ENCODE results near the gene CTPS1.

CTPS1 gene, protein sequence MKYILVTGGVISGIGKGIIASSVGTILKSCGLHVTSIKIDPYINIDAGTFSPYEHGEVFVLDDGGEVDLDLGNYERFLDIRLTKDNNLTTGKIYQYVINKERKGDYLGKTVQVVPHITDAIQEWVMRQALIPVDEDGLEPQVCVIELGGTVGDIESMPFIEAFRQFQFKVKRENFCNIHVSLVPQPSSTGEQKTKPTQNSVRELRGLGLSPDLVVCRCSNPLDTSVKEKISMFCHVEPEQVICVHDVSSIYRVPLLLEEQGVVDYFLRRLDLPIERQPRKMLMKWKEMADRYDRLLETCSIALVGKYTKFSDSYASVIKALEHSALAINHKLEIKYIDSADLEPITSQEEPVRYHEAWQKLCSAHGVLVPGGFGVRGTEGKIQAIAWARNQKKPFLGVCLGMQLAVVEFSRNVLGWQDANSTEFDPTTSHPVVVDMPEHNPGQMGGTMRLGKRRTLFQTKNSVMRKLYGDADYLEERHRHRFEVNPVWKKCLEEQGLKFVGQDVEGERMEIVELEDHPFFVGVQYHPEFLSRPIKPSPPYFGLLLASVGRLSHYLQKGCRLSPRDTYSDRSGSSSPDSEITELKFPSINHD

GRCh38 chr1:40979241-40980067 lies at the start of gene CTPS1:
CTPS1 (plus strand) TSS chr1:40979696; CDS start chr1:40983291, 3,595 bp downstream.
- intact Hi-C loops (cut with DNase I), result no loop called here
- peak; percentile 90 to 99 (median 96) for DNase-seq

GRCh38 chr1:40930174-40930964 lies 49.1 kb upstream of the CTPS1 start:
- peak in 5 of 42 donors; percentile 13 to 49 (median 30) for DNase-seq
- intact Hi-C loops (cut with DNase I), result no loop called here

GRCh38 chr1:40931601-40932000 lies 47.9 kb upstream of the CTPS1 start:
- DNase-seq, result no peak
- intact Hi-C loops (cut with DNase I), result no loop called here

GRCh38 chr1:40932006-40932405 lies 47.5 kb upstream of the CTPS1 start:
- intact Hi-C loops (cut with DNase I), result no loop called here
- no peak for DNase-seq

DNA sequence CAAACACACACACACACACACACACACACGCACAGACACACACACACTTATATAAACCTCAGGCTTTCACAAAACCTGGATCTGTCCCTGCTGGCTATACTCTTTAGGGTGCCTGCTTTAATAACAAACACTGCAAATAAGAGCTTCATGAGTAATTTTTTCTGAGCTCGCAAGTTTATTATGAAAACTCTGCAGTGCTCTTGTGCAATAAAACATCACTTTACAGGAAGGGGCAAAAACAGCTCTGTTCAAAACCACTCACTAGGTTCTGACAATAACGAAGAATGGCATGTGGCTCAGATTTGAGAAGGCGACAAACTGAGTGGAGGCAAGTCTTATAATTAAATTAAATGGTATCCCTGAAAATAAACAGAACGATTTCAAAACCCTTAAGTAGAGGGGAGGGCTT lies 42.6 kb upstream of the CTPS1 start:
- intact Hi-C loops (cut with DNase I), result no loop called here
- no peak for DNase-seq

- intact Hi-C loops (cut with DNase I), result no loop called here
- DNase-seq, result no peak
Observed at GRCh38 chr1:40938393-40938792, 41.1 kb upstream of the CTPS1 start.

- intact Hi-C loops (cut with DNase I), result no loop called here
- peak in 5 of 42 donors; percentile 15 to 56 (median 35) for DNase-seq
Observed at GRCh38 chr1:40939320-40940059, 40.0 kb upstream of the CTPS1 start.

- no peak for DNase-seq
- intact Hi-C loops (cut with DNase I), result no loop called here
Observed at GRCh38 chr1:40944326-40944725, 35.2 kb upstream of the CTPS1 start.

DNA sequence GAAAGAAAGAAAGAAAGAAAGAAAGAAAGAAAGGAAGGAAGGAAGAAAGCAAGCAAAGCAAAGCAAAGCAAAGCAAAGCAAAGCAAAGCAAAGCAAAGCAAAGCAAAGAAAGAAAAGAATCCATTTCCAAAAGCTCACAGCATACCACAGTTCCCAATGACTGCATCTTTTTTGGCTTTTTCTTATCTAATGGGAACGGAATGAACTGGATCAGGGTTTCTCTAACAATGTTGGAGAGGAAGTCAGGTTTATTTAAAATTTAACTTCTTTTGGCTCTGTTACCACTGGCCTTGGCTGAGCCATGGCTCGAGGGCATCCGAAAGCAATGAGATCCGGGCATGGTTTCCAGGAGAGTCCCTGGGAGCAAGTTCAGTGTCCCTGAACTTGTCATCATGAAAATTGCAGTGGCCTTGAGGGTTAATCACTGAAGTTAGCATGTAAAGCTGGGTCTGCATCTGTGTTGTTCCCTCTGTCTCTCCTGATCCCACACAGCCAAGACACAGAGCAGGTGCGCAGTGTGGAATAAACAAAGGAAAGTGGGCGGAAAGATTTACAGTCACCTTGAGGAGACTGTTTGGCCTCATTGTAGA lies 34.6 kb upstream of the CTPS1 start:
- no peak for DNase-seq
- intact Hi-C loops (cut with DNase I), result no loop called here

DNA sequence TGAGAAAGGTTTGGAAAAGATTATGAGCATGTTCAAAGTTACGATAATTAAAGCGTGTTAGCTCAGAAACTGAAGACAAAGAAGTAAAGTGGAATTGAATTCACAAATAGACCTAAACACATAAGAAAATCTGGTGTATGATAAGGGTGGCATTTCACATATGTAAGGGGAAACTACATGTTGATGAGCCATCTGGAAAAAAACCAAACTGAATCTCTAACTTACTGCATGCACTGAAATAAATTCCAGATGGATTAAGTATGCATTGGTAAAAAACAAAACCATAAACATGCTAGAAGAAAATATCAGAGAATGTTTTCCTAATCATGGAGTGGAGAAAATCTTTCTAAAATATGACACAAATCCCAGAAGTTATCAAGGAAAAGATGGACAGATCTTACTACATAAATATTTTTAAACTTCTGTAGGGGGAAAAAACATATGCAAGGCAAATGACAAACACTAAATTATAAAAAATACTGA lies 34.0 kb upstream of the CTPS1 start:
- intact Hi-C loops (cut with DNase I), result no loop called here
- DNase-seq, result no peak

GRCh38 chr1:40948741-40949443 lies 30.6 kb upstream of the CTPS1 start:
- DNase-seq, result peak in 40 of 42 donors; percentile 15 to 89 (median 67)
- intact Hi-C loops (cut with DNase I), result no loop called here

DNA sequence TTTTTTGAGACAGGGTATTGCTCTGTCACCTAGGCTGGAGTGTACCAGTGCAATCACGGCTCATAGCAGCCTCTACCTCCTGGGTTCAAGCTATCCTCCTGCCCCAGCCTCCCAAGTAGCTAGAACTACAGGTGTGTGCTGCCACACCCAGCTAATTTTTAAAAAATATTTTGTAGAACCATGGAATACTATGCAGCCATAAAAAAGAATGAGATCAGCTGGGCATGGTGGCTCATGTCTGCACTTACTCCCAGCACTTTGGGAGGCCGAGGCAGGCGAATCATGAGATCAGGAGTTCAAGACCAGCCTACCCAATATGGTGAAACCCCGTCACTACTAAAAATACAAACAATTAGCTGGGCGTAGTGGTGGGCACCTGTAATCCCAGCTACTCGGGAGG lies 29.9 kb upstream of the CTPS1 start:
- intact Hi-C loops (cut with DNase I), result no loop called here

DNA sequence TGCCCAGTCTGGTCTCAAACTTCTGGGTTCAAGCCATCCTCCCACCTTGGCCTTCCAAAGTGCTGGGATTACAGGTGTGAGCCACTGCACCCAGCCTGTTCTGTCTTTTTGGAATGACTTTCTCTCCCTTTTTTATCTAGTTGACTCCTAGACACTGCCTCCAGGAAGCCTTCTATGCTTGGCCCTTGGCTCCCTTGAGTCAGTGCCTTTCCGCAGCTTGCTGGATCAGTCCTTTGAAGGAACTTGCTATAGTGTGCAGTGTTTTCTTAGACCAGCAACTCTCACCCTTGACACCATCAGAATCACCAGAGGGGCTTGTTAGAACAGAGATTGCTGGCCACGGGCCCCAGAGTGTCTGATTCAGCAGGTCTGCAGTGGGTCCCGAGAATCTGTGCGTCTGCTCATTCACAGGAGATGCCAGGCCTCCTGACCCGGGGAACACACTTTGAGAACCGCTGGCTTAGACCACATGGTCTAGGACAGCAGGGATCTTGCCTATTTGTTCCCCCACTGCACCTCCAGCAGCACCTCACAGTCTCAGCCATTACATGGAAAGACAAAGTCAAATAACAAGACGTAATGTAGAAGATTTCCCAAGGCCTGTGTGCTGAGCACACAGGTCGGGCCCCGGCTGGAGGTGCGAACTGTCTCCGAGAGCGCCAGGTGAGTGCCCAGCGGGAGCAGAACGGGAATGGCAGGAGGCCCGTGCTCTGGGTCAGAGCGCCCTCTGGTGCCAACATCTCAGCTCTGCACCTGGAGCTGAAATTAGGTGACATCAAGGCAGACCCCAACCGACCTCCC lies 27.4 kb upstream of the CTPS1 start:
- intact Hi-C loops (cut with DNase I), result loop anchor here (5.0 to 10.0 kb wide), 2 partner anchors 105 to 347 kb away; no protein-coding TSS in a partner anchor
- DNase-seq, result peak; percentile 65 to 92 (median 80)

More for the DNA sequence above, 29.9 kb upstream of the CTPS1 start:
- no peak for DNase-seq

DNA sequence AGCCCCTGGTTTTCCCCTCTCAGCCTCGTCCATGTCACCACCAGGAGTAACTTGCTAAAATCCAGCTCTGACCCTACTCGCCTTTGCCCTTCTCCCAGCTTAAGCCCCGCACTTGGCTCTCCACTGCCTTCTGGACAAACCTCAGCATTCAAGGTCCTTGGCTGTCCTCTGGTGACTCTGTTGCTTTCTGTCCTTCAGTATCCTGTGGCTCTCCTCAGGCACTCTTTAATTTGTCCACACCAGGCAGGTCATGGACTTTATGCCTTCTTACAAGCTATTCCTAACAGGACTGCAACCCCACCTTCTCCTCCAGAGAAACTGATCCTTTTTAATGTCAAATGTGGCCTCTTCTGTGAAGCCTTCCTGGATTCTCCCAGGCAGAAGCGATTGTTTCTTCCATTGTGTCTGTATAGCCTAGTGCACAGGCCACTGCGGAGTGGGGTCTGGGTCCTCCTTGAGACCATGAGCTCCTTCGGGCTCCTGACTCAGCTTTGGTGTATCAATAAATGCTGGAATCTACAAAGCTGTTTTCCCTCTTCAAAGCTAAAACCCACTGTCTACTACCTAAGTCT lies 26.7 kb upstream of the CTPS1 start:
- no peak for DNase-seq

GRCh38 chr1:40954626-40955025 lies 24.9 kb upstream of the CTPS1 start:
- intact Hi-C loops (cut with DNase I), result loop anchor here (5.0 to 10.0 kb wide), 2 partner anchors 107 to 350 kb away; no protein-coding TSS in a partner anchor
- DNase-seq, result no peak

More for the DNA sequence above, 26.7 kb upstream of the CTPS1 start:
- intact Hi-C loops (cut with DNase I), result loop anchor here (5.0 to 10.0 kb wide), 2 partner anchors 106 to 348 kb away; no protein-coding TSS in a partner anchor

GRCh38 chr1:40955266-40955665 lies 24.2 kb upstream of the CTPS1 start:
- DNase-seq, result no peak
- intact Hi-C loops (cut with DNase I), result loop anchor here (10.0 kb wide), 1 partner anchor 350 kb away; no protein-coding TSS in a partner anchor

Measured in head of caudate nucleus (tissue), 42 donors.